OCI-LY3 (cell line): Measurements from ENCODE around the gene ZNF488.

Experiments
- H2AFZ ChIP-seq: fragments of 200-600, 300-600 bp; shearing (Covaris generic); 2 replicates; pipeline ENCODE4 v1.6.0; 2014; ENCODE audit warnings: antibody characterized with exemption, low read depth, low read length
- H3K27ac ChIP-seq: fragments of 200-600, 300-600 bp; sonication (generic); 2 replicates; pipeline ENCODE4 v1.5.1; 2014; ENCODE audit warnings: mild to moderate bottlenecking, low read length, moderate library complexity, mixed read lengths
- H3K27me3 ChIP-seq: fragments of 200-600, 300-600 bp; sonication (generic); 2 replicates; pipeline ENCODE4 v1.6.1; 2014; ENCODE audit warnings: low read depth, low read length, mixed read lengths
- H3K36me3 ChIP-seq: fragments of 200-600, 300-600 bp; sonication (generic); replicated peaks from 2 replicates; pipeline ENCODE3; 2014; ENCODE audit warnings: low read depth, low read length, mixed read lengths
- H3K4me1 ChIP-seq: fragments of 300-600, 200-600 bp; sonication (generic); 2 replicates; pipeline ENCODE4 v1.6.1; 2014; ENCODE audit warnings: low read length, mixed read lengths
- H3K4me2 ChIP-seq: fragments of 200-600, 300-600 bp; sonication (generic); 2 replicates; pipeline ENCODE4 v1.6.1; 2014; ENCODE audit warnings: low read length, mixed read lengths
- H3K4me3 ChIP-seq: fragments of 300-600, 200-600 bp; sonication (generic); 2 replicates; pipeline ENCODE4 v1.5.1; 2014; ENCODE audit warnings: antibody characterized with exemption, mild to moderate bottlenecking, low read length, moderate library complexity
- H3K79me2 ChIP-seq: fragments of 300-600, 200-600 bp; shearing (Covaris generic); 2 replicates; pipeline ENCODE4 v1.6.1; 2014; ENCODE audit warnings: mild to moderate bottlenecking, low read length, mixed read lengths
- H3K9ac ChIP-seq: fragments of 300-600, 200-600 bp; shearing (Covaris generic); 2 replicates; pipeline ENCODE4 v1.6.0; 2014; ENCODE audit warnings: mild to moderate bottlenecking, low read length, moderate library complexity
- H3K9me3 ChIP-seq: fragments of 200-600, 300-600 bp; shearing (Covaris generic); 2 replicates; pipeline ENCODE4 v1.6.1; 2014; ENCODE audit warnings: low read length, mixed read lengths; ENCODE audit not compliant: insufficient read depth
- H4K20me1 ChIP-seq: fragments of 200-600, 300-600 bp; sonication (generic); 2 replicates; pipeline ENCODE4 v1.6.1; 2016; ENCODE audit warnings: low read length, mixed read lengths; ENCODE audit not compliant: insufficient read depth
- EZH2phosphoT487 ChIP-seq: fragments of 200-600 bp; shearing (Covaris generic); IDR thresholded peaks from 2 replicates; pipeline ENCODE4 v1.6.1; 2018; ENCODE audit warnings: antibody characterized with exemption, mixed run types, low read depth
- TF ChIP-seq, protein P1 (sequence below): fragments of 200-600, 300-600 bp; sonication (generic); IDR thresholded peaks from 2 replicates; pipeline ENCODE4 v1.5.1; 2014; ENCODE audit warnings: antibody characterized with exemption, low read length, low read depth

The ZNF488 gene

DNA sequence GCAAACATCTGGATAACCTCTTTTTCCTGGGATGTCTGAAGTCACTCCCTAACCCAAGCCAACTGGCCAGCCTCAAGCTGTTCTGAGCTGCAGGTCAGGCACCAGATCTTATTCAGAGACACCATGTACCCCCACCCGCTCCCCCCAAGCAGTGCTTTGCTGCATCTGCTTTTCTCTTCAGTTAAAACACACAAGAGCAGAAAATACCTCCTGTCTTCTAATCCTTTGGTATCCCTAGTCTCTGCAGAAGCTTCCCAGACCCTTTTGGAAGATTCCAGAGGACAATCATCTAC, 3.0 kb downstream of the ZNF488 start:
- Histone ChIP-seq H3K4me1 (peaks cover 6% of the 10 kb centered on the region; the same call in 1 of the 2 replicates), H3K27ac (no peak overlapping the region), H3K4me2 (no peak overlapping the region), H4K20me1 (no peaks in the 10 kb centered on the region), H2AFZ (no peak overlapping the region), H3K79me2 (no peaks in the 10 kb centered on the region), H3K36me3 (no peaks in the 10 kb centered on the region), H3K9me3 (no peaks in the 10 kb centered on the region), H3K27me3 (peaks cover 53% of the 10 kb centered on the region), H3K9ac (no peak overlapping the region), H3K4me3 (no peak overlapping the region)
- TF ChIP-seq, protein P1, sequence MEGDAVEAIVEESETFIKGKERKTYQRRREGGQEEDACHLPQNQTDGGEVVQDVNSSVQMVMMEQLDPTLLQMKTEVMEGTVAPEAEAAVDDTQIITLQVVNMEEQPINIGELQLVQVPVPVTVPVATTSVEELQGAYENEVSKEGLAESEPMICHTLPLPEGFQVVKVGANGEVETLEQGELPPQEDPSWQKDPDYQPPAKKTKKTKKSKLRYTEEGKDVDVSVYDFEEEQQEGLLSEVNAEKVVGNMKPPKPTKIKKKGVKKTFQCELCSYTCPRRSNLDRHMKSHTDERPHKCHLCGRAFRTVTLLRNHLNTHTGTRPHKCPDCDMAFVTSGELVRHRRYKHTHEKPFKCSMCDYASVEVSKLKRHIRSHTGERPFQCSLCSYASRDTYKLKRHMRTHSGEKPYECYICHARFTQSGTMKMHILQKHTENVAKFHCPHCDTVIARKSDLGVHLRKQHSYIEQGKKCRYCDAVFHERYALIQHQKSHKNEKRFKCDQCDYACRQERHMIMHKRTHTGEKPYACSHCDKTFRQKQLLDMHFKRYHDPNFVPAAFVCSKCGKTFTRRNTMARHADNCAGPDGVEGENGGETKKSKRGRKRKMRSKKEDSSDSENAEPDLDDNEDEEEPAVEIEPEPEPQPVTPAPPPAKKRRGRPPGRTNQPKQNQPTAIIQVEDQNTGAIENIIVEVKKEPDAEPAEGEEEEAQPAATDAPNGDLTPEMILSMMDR: no peak
- no peak for TF ChIP-seq EZH2phosphoT487

DNA sequence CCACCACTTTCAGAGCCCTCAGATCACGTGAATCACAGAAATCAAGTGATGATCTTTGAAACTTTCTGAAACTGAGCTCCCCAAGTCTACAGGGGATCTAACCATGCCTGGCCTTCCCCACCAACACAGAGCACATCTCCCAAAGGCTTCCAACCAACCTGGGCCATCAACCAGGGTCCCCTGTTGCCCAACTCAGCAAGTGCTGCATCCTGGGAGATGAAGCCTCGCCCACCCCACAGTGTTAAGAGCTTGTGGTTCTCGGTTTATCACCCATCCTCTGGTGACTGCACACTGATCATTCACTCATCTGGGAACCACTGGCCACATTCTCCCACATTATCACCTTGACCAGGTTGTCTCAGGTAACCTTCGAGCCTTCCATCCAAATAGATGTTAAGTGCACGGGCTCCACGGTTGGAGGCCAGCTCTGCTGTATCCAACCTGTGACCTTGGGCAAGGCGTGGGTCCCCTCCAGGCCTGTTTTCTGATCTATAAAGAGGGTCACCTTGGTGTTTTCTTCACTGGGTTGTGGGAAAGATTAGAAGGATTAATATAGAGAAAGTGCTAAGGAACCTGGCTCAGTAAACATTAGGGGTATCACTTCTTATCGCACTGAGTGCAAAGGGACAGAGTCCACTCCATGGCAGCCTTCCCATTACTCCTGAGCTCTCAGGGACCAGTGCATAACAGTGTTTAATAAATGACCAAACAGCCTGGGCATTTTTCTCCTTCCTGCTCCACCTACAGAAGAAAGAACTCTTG, 3.6 kb downstream of the ZNF488 start:
- no peak overlapping the region for H3K27ac ChIP-seq
- no peaks in the 10 kb centered on the region for H3K9me3 ChIP-seq
- no peaks in the 10 kb centered on the region for H3K36me3 ChIP-seq
- peaks cover 54% of the 10 kb centered on the region for H3K27me3 ChIP-seq
- no peak overlapping the region for H3K4me3 ChIP-seq
- TF ChIP-seq EZH2phosphoT487: no peak
- TF ChIP-seq, protein P1: no peak
- no peaks in the 10 kb centered on the region for H3K79me2 ChIP-seq
- H2AFZ ChIP-seq: no peak overlapping the region
- H3K4me2 ChIP-seq: no peak overlapping the region
- H4K20me1 ChIP-seq: no peaks in the 10 kb centered on the region
- H3K9ac ChIP-seq: no peak overlapping the region
- H3K4me1 ChIP-seq: peaks cover 6% of the 10 kb centered on the region; the same call in 1 of the 2 replicates

DNA sequence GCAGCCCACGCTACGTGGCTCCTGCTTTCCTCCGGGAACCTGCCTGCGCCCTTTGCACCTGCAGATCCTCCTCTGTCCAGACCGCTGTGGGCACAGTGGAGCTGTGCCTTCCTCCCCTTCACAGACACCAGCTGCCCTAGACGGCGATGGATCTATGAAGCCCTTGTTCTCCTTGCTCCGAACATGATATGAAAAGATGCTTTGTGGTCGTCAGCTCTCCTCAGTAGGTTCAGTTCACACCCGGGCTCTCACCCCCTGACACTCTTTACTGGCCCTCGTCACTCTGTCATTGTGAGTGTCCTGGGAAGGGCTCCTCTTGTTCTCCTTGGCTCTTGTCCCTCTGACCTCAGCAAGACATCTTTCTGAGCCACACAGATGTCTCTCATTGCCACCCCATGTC, 4.2 kb downstream of the ZNF488 start:
- H3K4me2 ChIP-seq: no peak overlapping the region
- H3K9ac ChIP-seq: no peak overlapping the region
- TF ChIP-seq, protein P1: no peak
- TF ChIP-seq EZH2phosphoT487: no peak
- H2AFZ ChIP-seq: no peak overlapping the region
- no peaks in the 10 kb centered on the region for H3K79me2 ChIP-seq
- H3K9me3 ChIP-seq: no peaks in the 10 kb centered on the region
- peaks cover 4% of the 10 kb centered on the region; the same call in 1 of the 2 replicates for H3K4me1 ChIP-seq
- no peaks in the 10 kb centered on the region for H3K36me3 ChIP-seq
- H4K20me1 ChIP-seq: no peaks in the 10 kb centered on the region
- peaks cover 54% of the 10 kb centered on the region for H3K27me3 ChIP-seq
- H3K27ac ChIP-seq: no peak overlapping the region
- no peak overlapping the region for H3K4me3 ChIP-seq

DNA sequence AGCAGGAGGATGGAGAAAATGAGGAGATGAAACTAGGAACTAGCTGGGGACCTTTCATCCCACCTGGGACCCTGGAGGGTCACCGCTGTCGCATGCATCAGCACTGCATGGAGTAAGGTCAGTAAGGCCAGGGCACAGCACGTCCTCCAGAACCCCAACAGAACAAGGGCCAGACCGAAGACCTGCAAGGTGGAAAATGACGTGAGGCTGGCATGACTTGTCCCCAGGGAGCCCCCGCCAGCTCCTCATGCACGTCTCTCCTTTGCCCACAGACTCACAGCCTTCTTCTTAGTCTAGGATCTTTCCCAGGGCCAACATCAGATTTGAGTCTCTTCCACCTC, 4.7 kb downstream of the ZNF488 start:
- no peaks in the 10 kb centered on the region for H4K20me1 ChIP-seq
- no peak overlapping the region for H3K9ac ChIP-seq
- peaks cover 54% of the 10 kb centered on the region for H3K27me3 ChIP-seq
- TF ChIP-seq EZH2phosphoT487: no peak
- TF ChIP-seq, protein P1: no peak
- no peak overlapping the region for H3K27ac ChIP-seq
- H3K4me1 ChIP-seq: 0 out of 2 replicates have a peak, but pooled peaks cover 3% of the 10 kb centered on the region
- H3K79me2 ChIP-seq: no peaks in the 10 kb centered on the region
- no peak overlapping the region for H3K4me2 ChIP-seq
- H3K36me3 ChIP-seq: no peaks in the 10 kb centered on the region
- no peak overlapping the region for H2AFZ ChIP-seq
- H3K9me3 ChIP-seq: no peaks in the 10 kb centered on the region
- H3K4me3 ChIP-seq: no peak overlapping the region
